Stimulated activated CD8-positive, alpha-beta memory T cell treated with anti-CD3 and anti-CD28 coated beads, Interleukin-12 subunit alpha, Interleukin-12 subunit beta, amount 100 ng/mL, for 24 hours (primary cell): ENCODE results near the gene C1orf35.
A peak's percentile ranks its signal among the peaks of the same experiment; 100 is the strongest.
"Not testable (repeated sequence)": the region's sequence is repeated elsewhere in the genome, so short reads cannot be mapped to it uniquely, and the experiment has no call there.

Experiments used
- DNase-seq: peaks from one replicate; pipeline ENCODE4 v3.0.0-alpha.2; 2020; ENCODE audit errors: extremely low read depth

The C1orf35 gene

GRCh38 chr1:228142155-228142691, 39.1 kb upstream of the C1orf35 start:
- DNase-seq, result no peak

GRCh38 chr1:228141226-228142044, 38.3 kb upstream of the C1orf35 start:
- DNase-seq, result no peak

GRCh38 chr1:228140724-228141225, 37.6 kb upstream of the C1orf35 start:
- DNase-seq, result no peak

GRCh38 chr1:228139931-228140723, 37.0 kb upstream of the C1orf35 start, which contains the start of gene GUK1:
Gene GUK1 (plus strand): TSS chr1:228140279. CDS start chr1:228140303, 24 bp downstream.
- DNase-seq, result peak; percentile 100

GRCh38 chr1:228139406-228139930, 36.3 kb upstream of the C1orf35 start:
- DNase-seq, result no peak

- no peak for DNase-seq
Measured at GRCh38 chr1:228136901-228137300, 33.8 kb upstream of the C1orf35 start.

GRCh38 chr1:228134591-228134990, 31.5 kb upstream of the C1orf35 start:
- DNase-seq, result no peak

GRCh38 chr1:228131766-228132165, 28.6 kb upstream of the C1orf35 start:
- no peak for DNase-seq

GRCh38 chr1:228125185-228125584, 22.1 kb upstream of the C1orf35 start:
- DNase-seq, result no peak

- DNase-seq, result no peak
Measured at GRCh38 chr1:228123505-228123904, 20.4 kb upstream of the C1orf35 start.

GRCh38 chr1:228122921-228123441, 19.9 kb upstream of the C1orf35 start:
- DNase-seq, result no peak

- no peak for DNase-seq
Measured at GRCh38 chr1:228120857-228121489, 17.8 kb upstream of the C1orf35 start.

- DNase-seq, result no peak
Measured at GRCh38 chr1:228120351-228120750, 17.2 kb upstream of the C1orf35 start.

GRCh38 chr1:228118040-228118439, 14.9 kb upstream of the C1orf35 start:
- DNase-seq, result no peak

- DNase-seq, result no peak
Measured at GRCh38 chr1:228117335-228117734, 14.2 kb upstream of the C1orf35 start.

- DNase-seq, result no peak
Measured at GRCh38 chr1:228114827-228115226, 11.7 kb upstream of the C1orf35 start.

- no peak for DNase-seq
Measured at GRCh38 chr1:228112617-228113016, 9.5 kb upstream of the C1orf35 start.

GRCh38 chr1:228112167-228112566, 9.0 kb upstream of the C1orf35 start:
- no peak for DNase-seq

GRCh38 chr1:228111315-228111714, 8.2 kb upstream of the C1orf35 start:
- not testable (repeated sequence) for DNase-seq

GRCh38 chr1:228110556-228110955, 7.4 kb upstream of the C1orf35 start:
- DNase-seq, result no peak

- no peak for DNase-seq
Measured at GRCh38 chr1:228109962-228110488, 6.9 kb upstream of the C1orf35 start.
